Smooth muscle cell (in vitro differentiated cells): ENCODE data around the gene RAB38. TPM values are rescaled to one million over a fixed set of nuclear protein-coding genes. Genes with fewer than 3 reads are reported as not detected.

ENCODE experiments used
- DNase-seq: peaks from one replicate; lab custom pipeline; 2025; ENCODE audit not compliant: unreplicated experiment; lab: John Stamatoyannopoulos, UW
- H2AFZ ChIP-seq: fragments of 200-600 bp; sonication (generic); 2 replicates; pipeline ENCODE4 v1.6.0; 2016; ENCODE audit warnings: antibody characterized with exemption, low read depth, mild to moderate bottlenecking
- H3F3A ChIP-seq: fragments of 200-600 bp; sonication (generic); 2 replicates; pipeline ENCODE4 v1.6.0; 2017; ENCODE audit warnings: antibody characterized with exemption, low read depth
- H3K27ac ChIP-seq: fragments of 200-600 bp; sonication (generic); 2 replicates; pipeline ENCODE4 v1.5.1; 2016; ENCODE audit warnings: low read depth, mild to moderate bottlenecking
- H3K27me3 ChIP-seq: fragments of 200-600 bp; sonication (generic); 2 replicates; pipeline ENCODE4 v1.6.1; 2016; ENCODE audit warnings: low read depth, mild to moderate bottlenecking
- H3K36me3 ChIP-seq: fragments of 200-600 bp; sonication (generic); 2 replicates; pipeline ENCODE4 v1.5.1; 2016; ENCODE audit warnings: low read depth
- H3K4me1 ChIP-seq: fragments of 200-600 bp; sonication (generic); 2 replicates; pipeline ENCODE4 v1.5.1; 2016; ENCODE audit warnings: low read depth
- H3K4me2 ChIP-seq: fragments of 200-600 bp; sonication (generic); 2 replicates; pipeline ENCODE4 v1.6.0; 2016; ENCODE audit warnings: mild to moderate bottlenecking
- H3K4me3 ChIP-seq: fragments of 200-600 bp; sonication (generic); 2 replicates; pipeline ENCODE4 v1.5.1; 2016; ENCODE audit warnings: mild to moderate bottlenecking
- H3K79me2 ChIP-seq: fragments of 200-600 bp; sonication (generic); 2 replicates; pipeline ENCODE4 v1.6.0; 2016; ENCODE audit warnings: low read depth, mild to moderate bottlenecking
- H3K9ac ChIP-seq: fragments of 200-600 bp; sonication (generic); 2 replicates; pipeline ENCODE4 v1.6.0; 2016; ENCODE audit warnings: low read depth
- H3K9me3 ChIP-seq: fragments of 200-600 bp; sonication (generic); replicated peaks from 2 replicates; pipeline ENCODE4 v1.5.1; 2016; ENCODE audit warnings: low read depth
- H4K20me1 ChIP-seq: fragments of 200-600 bp; sonication (generic); 2 replicates; pipeline ENCODE4 v1.6.0; 2016; ENCODE audit warnings: low read depth
- CTCF ChIP-seq: fragments of 200-600 bp; sonication (generic); IDR thresholded peaks from 2 replicates; pipeline ENCODE4 v1.5.1; 2017; ENCODE audit warnings: borderline replicate concordance, mild to moderate bottlenecking, antibody characterized with exemption; ENCODE audit not compliant: insufficient read depth, poor library complexity, severe bottlenecking
- WGBS: methylation state at CpG from one replicate; pipeline ENCODE4 v1.1.7; 2016; ENCODE audit warnings: low lambda C conversion rate; 5-methylcytosine and 5-hydroxymethylcytosine counted together
- polyA plus RNA-seq: library from polyadenylated mRNA; unstranded; fragments of >200 nt; fragmentation: Nextera tagmentation; extraction: Ambion mirVana; gene quantifications from 2 replicates; pipeline ENCODE4 v1.2.1, GENCODE V29; 2016
- total RNA-seq: library from RNA; depleted of rRNA; stranded (reverse); fragments of >200 nt; gene quantifications from 2 replicates; pipeline ENCODE4 v1.2.3, GENCODE V29; 2014

The RAB38 gene
- total and polyA plus RNA-seq, 2 experiments from 2014 or later: 1.9 to 8.4 TPM

GRCh38 chr11:88122956-88123355 is 52.3 kb downstream of the RAB38 start:
- H3K9ac ChIP-seq: no peak overlapping the region

GRCh38 chr11:88119561-88119960 is 55.7 kb downstream of the RAB38 start:
- DNase-seq: no peak
- WGBS: 67% methylated on average over 2 of the region's 2 CpGs

More at GRCh38 chr11:88122956-88123355, 52.3 kb downstream of the RAB38 start:
- Histone ChIP-seq H3K79me2 (no peaks in the 10 kb centered on the region), H3K27me3 (no peaks in the 10 kb centered on the region), H2AFZ (no peak overlapping the region), H3K36me3 (no peaks in the 10 kb centered on the region), H3K27ac (no peak overlapping the region), H3K4me3 (no peak overlapping the region), H3K9me3 (no peaks in the 10 kb centered on the region), H4K20me1 (no peaks in the 10 kb centered on the region), H3K4me1 (no peaks in the 10 kb centered on the region), H3K4me2 (no peak overlapping the region), H3F3A (no peaks in the 10 kb centered on the region)
- no peak for DNase-seq
- 87% methylated on average over 4 of the region's 4 CpGs for WGBS
- TF ChIP-seq CTCF: no peak

GRCh38 chr11:88117281-88117858 is 57.9 kb downstream of the RAB38 start:
- no peaks in the 10 kb centered on the region for H4K20me1 ChIP-seq
- WGBS: 86% methylated on average over 1 of the region's 1 CpG
- H3K4me2 ChIP-seq: no peak overlapping the region
- H3K4me1 ChIP-seq: peaks cover 19% of the 10 kb centered on the region
- no peak for DNase-seq
- no peaks in the 10 kb centered on the region for H3F3A ChIP-seq
- H3K27me3 ChIP-seq: no peaks in the 10 kb centered on the region
- no peak overlapping the region for H3K27ac ChIP-seq
- no peak overlapping the region for H3K4me3 ChIP-seq
- H2AFZ ChIP-seq: no peak overlapping the region
- H3K36me3 ChIP-seq: no peaks in the 10 kb centered on the region
- H3K9me3 ChIP-seq: no peaks in the 10 kb centered on the region
- H3K79me2 ChIP-seq: no peaks in the 10 kb centered on the region
- no peak overlapping the region for H3K9ac ChIP-seq
- no peak for TF ChIP-seq CTCF

More at GRCh38 chr11:88119561-88119960, 55.7 kb downstream of the RAB38 start:
- H3K4me1 ChIP-seq: peaks cover 19% of the 10 kb centered on the region
- H2AFZ ChIP-seq: no peak overlapping the region
- no peak overlapping the region for H3K4me3 ChIP-seq
- no peak overlapping the region for H3K9ac ChIP-seq
- no peaks in the 10 kb centered on the region for H3K9me3 ChIP-seq
- no peaks in the 10 kb centered on the region for H3K79me2 ChIP-seq
- H3K4me2 ChIP-seq: no peak overlapping the region
- no peak overlapping the region for H3K27ac ChIP-seq
- no peaks in the 10 kb centered on the region for H4K20me1 ChIP-seq
- no peaks in the 10 kb centered on the region for H3K27me3 ChIP-seq
- H3F3A ChIP-seq: no peaks in the 10 kb centered on the region
- H3K36me3 ChIP-seq: no peaks in the 10 kb centered on the region
- no peak for TF ChIP-seq CTCF
